Panc1 (cell line): ENCODE data around the gene ETNK1. TPM values are rescaled to one million over a fixed set of nuclear protein-coding genes. Genes with fewer than 3 reads are reported as not detected.

Source experiments
- ATAC-seq: fragments of 200-7000 bp; cut with Tn5 transposase; 2 replicates; pipeline ENCODE4 v1.9.1; 2020; ENCODE audit warnings: mild to moderate bottlenecking, moderate library complexity
- BruUV-seq: library from RNA; stranded (reverse); fragments of 400-500 nt; replicated peaks from 2 replicates; lab custom pipeline; 2021; lab: Mats Ljungman, UMichigan
- CTCF ChIA-PET: fragments of 300-600 bp; sonication (Branson Sonifier 250); formaldehyde crosslinking; loops from one replicate; lab custom pipeline; 2022; ENCODE audit warnings: antibody characterized with exemption; lab: Charles Lee
- POLR2A ChIA-PET: fragments of 300-600 bp; sonication (Branson Sonifier 250); formaldehyde crosslinking; loops from one replicate; lab custom pipeline; 2022; ENCODE audit warnings: antibody characterized with exemption; lab: Charles Lee
- DNase-seq: peaks from one replicate; pipeline ENCODE4 v3.0.0-alpha.2; 2010; ENCODE audit warnings: low read depth, low spot score
- H3K27ac ChIP-seq: 2 replicates; pipeline ENCODE4 v1.5.1; 2011; ENCODE audit warnings: mild to moderate bottlenecking, low read length, inconsistent platforms
- H3K27me3 ChIP-seq: fragments of 200-500 bp; sonication (Bioruptor generic); 2 replicates; pipeline ENCODE4 v1.6.0; 2014; ENCODE audit warnings: low read length, inconsistent platforms; ENCODE audit not compliant: control insufficient read depth, insufficient read depth
- H3K36me3 ChIP-seq: fragments of 200-500 bp; sonication (Bioruptor generic); 2 replicates; pipeline ENCODE4 v1.5.1; 2014; ENCODE audit warnings: inconsistent platforms, mild to moderate bottlenecking, low read length, moderate library complexity; ENCODE audit not compliant: control insufficient read depth, insufficient read depth
- H3K4me1 ChIP-seq: 2 replicates; pipeline ENCODE4 v1.5.1; 2011; ENCODE audit warnings: inconsistent platforms, mild to moderate bottlenecking, low read length, moderate library complexity; ENCODE audit not compliant: control insufficient read depth, insufficient read depth
- H3K4me3 ChIP-seq, 2 experiments: 2 replicates each; pipeline ENCODE4 v1.5.1; 2011 to 2012; ENCODE audit warnings: low read depth in 2 of 2, low read length in 2 of 2, mild to moderate bottlenecking in 2 of 2, inconsistent platforms in 1 of 2, moderate library complexity in 1 of 2
- H3K9me3 ChIP-seq: fragments of 200-500 bp; sonication (Bioruptor generic); 2 replicates; pipeline ENCODE4 v1.5.1; 2014; ENCODE audit warnings: low read depth, mild to moderate bottlenecking, inconsistent platforms, low read length, moderate library complexity; ENCODE audit not compliant: control insufficient read depth, insufficient read depth
- CTCF ChIP-seq: fragments of 450-650 bp; IDR thresholded peaks from 2 replicates; pipeline ENCODE4 v1.5.1; 2017; ENCODE audit warnings: mild to moderate bottlenecking
- POLR2AphosphoS5 ChIP-seq: IDR thresholded peaks from 2 replicates; pipeline ENCODE4 v1.6.1; 2012; ENCODE audit warnings: mild to moderate bottlenecking, low read depth, low read length, moderate library complexity
- REST ChIP-seq, 2 experiments: IDR thresholded peaks; 2 replicates each; pipeline ENCODE4 v1.6.1; 2011 to 2012; ENCODE audit warnings: low read depth in 2 of 2, control low read depth in 1 of 2, low read length in 1 of 2, mild to moderate bottlenecking in 1 of 2, moderate library complexity in 1 of 2; ENCODE audit not compliant: insufficient read depth in 1 of 2
- SIN3A ChIP-seq: IDR thresholded peaks from 2 replicates; pipeline ENCODE4 v1.6.1; 2012; ENCODE audit warnings: low read depth, mild to moderate bottlenecking, low read length, moderate library complexity, borderline replicate concordance; ENCODE audit not compliant: insufficient read depth
- TCF7L2 ChIP-seq: IDR thresholded peaks from 2 replicates; pipeline ENCODE4 v1.6.1; 2011; ENCODE audit warnings: mild to moderate bottlenecking, low read depth, low read length, inconsistent platforms
- in situ Hi-C: cut with HindIII; loops from 2 replicates; pipeline ENCODE4 v1.10.0; 2016; ENCODE audit warnings: low sequenced_read_pairs, low pct_unique_long_range_greater_than_20kb
- intact Hi-C: fragments of 100-400 bp; cut with micrococcal nuclease; formaldehyde crosslinking; loops from one replicate; pipeline ENCODE4 v1.10.0; 2022; ENCODE audit not compliant: unreplicated experiment
- total RNA-seq: library from RNA; stranded (reverse); gene quantifications from one replicate; pipeline ENCODE4 v1.2.1, GENCODE V29; 2021; ENCODE audit not compliant: unreplicated experiment

ETNK1 gene
- total RNA-seq, 1 experiment from 2014 or later = 43.1 TPM

- no peak for DNase-seq
- H3K27ac ChIP-seq = no peak overlapping the region
- ATAC-seq = no peak
- no peak overlapping the region for H3K4me3 ChIP-seq
- no peaks in the 10 kb centered on the region for H3K9me3 ChIP-seq
- intact Hi-C loops = no loop called here
- in situ Hi-C loops = no loop called here
- H3K4me1 ChIP-seq = no peaks in the 10 kb centered on the region
- TF ChIP-seq TCF7L2 (no peak), REST (IDR thresholded peaks at IDR 0.05; ENCODE audit: insufficient read depth in 1 of 2, low read depth in 2 of 2, low read length in 1 of 2) (no peak), CTCF (no peak), SIN3A (no peak), POLR2AphosphoS5 (no peak)
- BruUV-seq = no TSS peak
- ChIA-PET POLR2A (no interaction called here), CTCF (no interaction called here)
- no peaks in the 10 kb centered on the region for H3K27me3 ChIP-seq
- H3K36me3 ChIP-seq = no peaks in the 10 kb centered on the region; the same call in 1 of the 2 replicates
These were observed 33.2 kb downstream of the ETNK1 start for GRCh38 chr12:22658214-22658613.

- no peak for DNase-seq
- Histone ChIP-seq H3K36me3 (peaks cover 3% of the 10 kb centered on the region; the same call in 1 of the 2 replicates), H3K4me1 (no peaks in the 10 kb centered on the region), H3K9me3 (no peaks in the 10 kb centered on the region), H3K27ac (no peak overlapping the region), H3K27me3 (no peaks in the 10 kb centered on the region), H3K4me3 (no peak overlapping the region)
- ChIA-PET CTCF (no interaction called here), POLR2A (no interaction called here)
- intact Hi-C loops = no loop called here
- no TSS peak for BruUV-seq
- ATAC-seq = no peak
- in situ Hi-C loops = no loop called here
- TF ChIP-seq POLR2AphosphoS5 (no peak), REST (IDR thresholded peaks at IDR 0.05; ENCODE audit: insufficient read depth in 1 of 2, low read depth in 2 of 2, low read length in 1 of 2) (no peak), TCF7L2 (no peak), SIN3A (no peak), CTCF (no peak)
These were observed 37.4 kb downstream of the ETNK1 start for GRCh38 chr12:22662356-22662755.
